ENCODE measurements around the gene ADNP. TPM values are rescaled to one million over a fixed set of nuclear protein-coding genes. Genes with fewer than 3 reads are reported as not detected.

ADNP gene
- total and polyA plus RNA-seq, 10 of the 15 experiments (the other 5 are each of a cell fraction or from before 2014, with no cell fraction given), result 23.0 to 74.4 (median 34.9) TPM

DNA sequence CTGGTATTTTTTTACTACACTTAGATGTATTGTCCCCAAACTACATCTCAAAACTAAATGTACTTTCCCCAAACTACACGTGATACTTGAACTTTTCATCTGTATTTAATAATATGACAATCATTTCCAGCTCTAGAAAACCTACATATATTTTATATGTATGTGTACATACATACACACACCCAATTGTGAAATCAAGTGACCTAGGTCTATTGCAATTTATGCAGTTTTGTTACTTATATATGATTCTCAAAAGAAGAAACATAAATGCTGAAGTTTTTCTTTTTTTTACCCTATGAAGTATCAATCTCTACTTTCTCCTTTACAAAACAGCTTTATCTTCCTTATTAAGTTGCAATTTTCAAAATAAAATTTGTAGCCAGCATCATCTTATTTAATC, 4.7 kb downstream of the ADNP start (continued):
- TF ChIP-seq SRF (IDR thresholded peaks at IDR 0.05; ENCODE audit: low read depth in 2 of 2, low read length in 2 of 2), result no peak
- no peak for TF ChIP-seq BHLHE40 (IDR thresholded peaks at IDR 0.05; ENCODE audit: borderline replicate concordance in 1 of 2, low read depth in 2 of 2, low read length in 1 of 2)
- no peak for TF ChIP-seq KDM1A (IDR thresholded peaks at IDR 0.05; ENCODE audit: borderline replicate concordance)
- TF ChIP-seq GABPA (IDR thresholded peaks at IDR 0.05; ENCODE audit: low read depth), result no peak
- TF ChIP-seq FOXK2 (IDR thresholded peaks at IDR 0.05), result no peak
- TF ChIP-seq ZNF24 (IDR thresholded peaks at IDR 0.05), result no peak
- TF ChIP-seq EP300 (IDR thresholded peaks at IDR 0.05; ENCODE audit: borderline replicate concordance in 1 of 2, control insufficient read depth in 1 of 2, low read depth in 2 of 2, low read length in 2 of 2), result no peak

DNA sequence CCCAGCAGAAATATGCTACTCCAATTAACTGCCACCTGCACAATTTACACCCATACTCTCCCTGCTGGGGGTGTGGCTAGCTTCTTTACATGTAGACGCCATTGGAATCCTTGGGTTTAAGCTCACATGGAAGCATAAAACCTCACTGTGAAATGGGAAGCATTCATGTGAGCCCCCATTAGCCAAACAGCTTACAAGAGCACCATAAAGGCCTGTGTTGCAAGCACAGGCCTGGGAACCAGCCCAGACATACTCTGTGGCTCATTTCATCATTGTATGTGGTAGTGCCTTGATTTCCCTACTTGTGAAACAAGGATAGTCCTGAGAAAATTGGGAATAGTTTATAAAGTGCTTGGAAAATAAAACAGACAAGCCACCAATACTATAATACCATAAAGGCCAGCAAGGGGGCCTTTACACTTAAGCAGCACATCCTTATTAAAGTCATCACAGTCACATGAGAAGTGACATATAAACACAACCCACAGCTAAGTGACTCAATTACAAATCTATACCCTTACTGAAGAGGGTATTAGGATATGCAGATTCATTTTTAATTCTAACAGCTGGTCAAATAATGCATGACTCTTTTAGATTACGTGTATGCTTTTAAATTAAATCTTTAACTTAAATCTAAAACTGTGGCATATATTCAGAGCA, 6.8 kb downstream of the ADNP start:
- CTCF ChIA-PET, result interaction anchor here (1.0 to 13.0 kb wide), 8 partner anchors 8 to 130 kb away, joined by 3 to 336 read pairs (median 26); partner anchors contain the start of gene BCAS4
- peaks cover 2 to 29% of the 10 kb centered on the region in 2 experiments for H3K36me3 ChIP-seq (ENCODE audit: control insufficient read depth in 2 of 2, insufficient read depth in 2 of 2, low read length in 1 of 2)
- no TSS peak for BruUV-seq (replicated peaks)
- no peak overlapping the region for H3K9ac ChIP-seq (ENCODE audit: control insufficient read depth, insufficient read depth, low read length)
- H3K27me3 ChIP-seq (replicated peaks in 1 of 2; ENCODE audit: control insufficient read depth in 2 of 2, insufficient read depth in 2 of 2, low read length in 1 of 2), result no peaks in the 10 kb centered on the region
- H3K4me2 ChIP-seq (ENCODE audit: control insufficient read depth, insufficient read depth), result peak overlapping the region; percentile 18; the same call in 1 of the 2 replicates
- no peak overlapping the region for H3K4me3 ChIP-seq
- peaks cover 4% of the 10 kb centered on the region for H3K4me1 ChIP-seq (ENCODE audit: control insufficient read depth, insufficient read depth, low read length)
- intact Hi-C loops (cut with micrococcal nuclease; ENCODE audit: unreplicated experiment) (no loop called here), in situ Hi-C loops (cut with MboI) (no loop called here)
- ATAC-seq (no peak), FAIRE-seq (no peak), DNase-seq (ENCODE audit: low read depth, low spot score) (no peak)
- WGBS (ENCODE audit: insufficient coverage, insufficient replicate concordance, low lambda C conversion rate, missing lambda C conversion rate), result 76% methylated on average over 2 of the region's 2 CpGs
- H2AFZ ChIP-seq (ENCODE audit: control insufficient read depth, low read depth, low read length), result no peak overlapping the region
- H4K20me1 ChIP-seq (ENCODE audit: control insufficient read depth, insufficient read depth), result no peaks in the 10 kb centered on the region; the same call in 1 of the 2 replicates
- RAD21 ChIA-PET (ENCODE audit: unreplicated experiment), result interaction anchor here (0.9 to 2.9 kb wide), 6 partner anchors 8 to 130 kb away, joined by 3 to 8 read pairs (median 4); no protein-coding TSS in a partner anchor
- H3K79me2 ChIP-seq (ENCODE audit: control insufficient read depth, insufficient read depth, low read length), result peaks cover 97% of the 10 kb centered on the region
- no peak overlapping the region for H3K27ac ChIP-seq (ENCODE audit: control insufficient read depth, insufficient read depth)
- SMC1A ChIA-PET (ENCODE audit: uncharacterized antibody, unreplicated experiment), result interaction anchor here (0.8 to 7.6 kb wide), 10 partner anchors 9 to 399 kb away, joined by 3 to 54 read pairs (median 4); partner anchors contain the start of gene BCAS4
- no peaks in the 10 kb centered on the region for H3K9me3 ChIP-seq (replicated peaks; ENCODE audit: control insufficient read depth, insufficient read depth, low read length)
- POLR2A ChIA-PET, result interaction anchor here (0.9 to 3.9 kb wide), 2 partner anchors 9 to 130 kb away, joined by 3 to 26 read pairs; partner anchors contain the start of gene BCAS4
- TF ChIP-seq, protein P1, sequence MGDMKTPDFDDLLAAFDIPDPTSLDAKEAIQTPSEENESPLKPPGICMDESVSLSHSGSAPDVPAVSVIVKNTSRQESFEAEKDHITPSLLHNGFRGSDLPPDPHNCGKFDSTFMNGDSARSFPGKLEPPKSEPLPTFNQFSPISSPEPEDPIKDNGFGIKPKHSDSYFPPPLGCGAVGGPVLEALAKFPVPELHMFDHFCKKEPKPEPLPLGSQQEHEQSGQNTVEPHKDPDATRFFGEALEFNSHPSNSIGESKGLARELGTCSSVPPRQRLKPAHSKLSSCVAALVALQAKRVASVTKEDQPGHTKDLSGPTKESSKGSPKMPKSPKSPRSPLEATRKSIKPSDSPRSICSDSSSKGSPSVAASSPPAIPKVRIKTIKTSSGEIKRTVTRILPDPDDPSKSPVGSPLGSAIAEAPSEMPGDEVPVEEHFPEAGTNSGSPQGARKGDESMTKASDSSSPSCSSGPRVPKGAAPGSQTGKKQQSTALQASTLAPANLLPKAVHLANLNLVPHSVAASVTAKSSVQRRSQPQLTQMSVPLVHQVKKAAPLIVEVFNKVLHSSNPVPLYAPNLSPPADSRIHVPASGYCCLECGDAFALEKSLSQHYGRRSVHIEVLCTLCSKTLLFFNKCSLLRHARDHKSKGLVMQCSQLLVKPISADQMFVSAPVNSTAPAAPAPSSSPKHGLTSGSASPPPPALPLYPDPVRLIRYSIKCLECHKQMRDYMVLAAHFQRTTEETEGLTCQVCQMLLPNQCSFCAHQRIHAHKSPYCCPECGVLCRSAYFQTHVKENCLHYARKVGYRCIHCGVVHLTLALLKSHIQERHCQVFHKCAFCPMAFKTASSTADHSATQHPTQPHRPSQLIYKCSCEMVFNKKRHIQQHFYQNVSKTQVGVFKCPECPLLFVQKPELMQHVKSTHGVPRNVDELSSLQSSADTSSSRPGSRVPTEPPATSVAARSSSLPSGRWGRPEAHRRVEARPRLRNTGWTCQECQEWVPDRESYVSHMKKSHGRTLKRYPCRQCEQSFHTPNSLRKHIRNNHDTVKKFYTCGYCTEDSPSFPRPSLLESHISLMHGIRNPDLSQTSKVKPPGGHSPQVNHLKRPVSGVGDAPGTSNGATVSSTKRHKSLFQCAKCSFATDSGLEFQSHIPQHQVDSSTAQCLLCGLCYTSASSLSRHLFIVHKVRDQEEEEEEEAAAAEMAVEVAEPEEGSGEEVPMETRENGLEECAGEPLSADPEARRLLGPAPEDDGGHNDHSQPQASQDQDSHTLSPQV (IDR thresholded peaks at IDR 0.05), result no peak
- no peak for TF ChIP-seq SMC3 (IDR thresholded peaks at IDR 0.05; ENCODE audit: borderline replicate concordance, low read length)
- no peak for TF ChIP-seq BCL11A (IDR thresholded peaks at IDR 0.05; ENCODE audit: low read depth, low read length)
- no peak for TF ChIP-seq TARDBP (IDR thresholded peaks at IDR 0.05; ENCODE audit: borderline replicate concordance)
- no peak for TF ChIP-seq PAX5 (IDR thresholded peaks at IDR 0.05; ENCODE audit: borderline replicate concordance, low read depth, low read length)
- no peak for TF ChIP-seq SIX5 (IDR thresholded peaks at IDR 0.05; ENCODE audit: low read depth, low read length, severe bottlenecking)
- TF ChIP-seq RFX5 (IDR thresholded peaks at IDR 0.05; ENCODE audit: low read depth, low read length), result no peak
- no peak for TF ChIP-seq PKNOX1 (IDR thresholded peaks at IDR 0.05)
- TF ChIP-seq SREBF1 (IDR thresholded peaks at IDR 0.05; ENCODE audit: low read length), result no peak
- TF ChIP-seq HDAC6 (IDR thresholded peaks at IDR 0.05; ENCODE audit: unreplicated experiment), result no peak
- no peak for TF ChIP-seq CBX5 (IDR thresholded peaks at IDR 0.05; ENCODE audit: low read depth)
- TF ChIP-seq IRF4 (IDR thresholded peaks at IDR 0.05; ENCODE audit: low read depth, low read length), result no peak

All from GM12878 (cell line).